GM21576 (cell line): ENCODE results near the gene B3GALT6.

Source experiments
- ATAC-seq: cut with Tn5 transposase; IDR thresholded peaks from one replicate; pipeline ENCODE4 v1.9.1; 2021; ENCODE audit warnings: mild to moderate bottlenecking, moderate library complexity; ENCODE audit not compliant: unreplicated experiment

Gene B3GALT6

DNA sequence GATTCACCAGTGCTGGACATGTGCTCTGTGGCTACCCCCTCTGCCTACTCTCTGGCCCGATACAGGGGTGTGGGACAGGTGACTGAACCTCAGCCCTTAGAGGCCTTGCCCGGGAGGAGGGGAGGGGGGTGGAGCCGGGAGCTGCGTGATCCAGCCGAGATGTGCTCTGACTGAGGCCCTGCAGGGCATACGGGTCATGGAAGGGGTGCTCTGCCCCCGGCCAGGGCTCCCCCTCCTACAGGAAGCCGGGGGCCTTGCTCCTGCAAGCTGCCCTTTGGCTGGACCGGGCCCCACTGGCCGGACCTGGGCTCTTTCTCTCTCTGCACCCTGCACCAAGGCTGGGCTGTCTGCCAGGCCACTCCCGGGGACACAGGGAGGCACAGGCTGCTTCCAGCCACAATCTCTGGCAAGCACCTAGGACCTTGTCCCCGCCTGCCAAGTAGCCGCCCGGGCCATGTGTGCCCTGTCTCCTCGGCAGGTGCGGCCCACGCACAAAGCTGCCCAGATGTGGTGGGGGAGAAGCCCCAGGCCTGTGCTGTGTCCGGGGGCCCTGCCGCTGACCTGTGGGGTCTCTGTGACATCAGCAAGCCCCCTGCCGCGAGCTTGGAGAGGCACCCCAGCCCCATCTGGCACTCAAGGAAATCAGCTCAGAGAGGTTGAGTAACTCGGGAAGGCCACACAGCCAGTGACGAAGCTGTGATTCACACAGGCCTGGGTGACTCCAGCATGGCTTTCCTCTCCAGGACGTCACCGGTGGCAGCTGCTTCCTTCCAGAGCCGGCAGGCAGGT, 49.7 kb downstream of the B3GALT6 start:
- ATAC-seq, result no peak

DNA sequence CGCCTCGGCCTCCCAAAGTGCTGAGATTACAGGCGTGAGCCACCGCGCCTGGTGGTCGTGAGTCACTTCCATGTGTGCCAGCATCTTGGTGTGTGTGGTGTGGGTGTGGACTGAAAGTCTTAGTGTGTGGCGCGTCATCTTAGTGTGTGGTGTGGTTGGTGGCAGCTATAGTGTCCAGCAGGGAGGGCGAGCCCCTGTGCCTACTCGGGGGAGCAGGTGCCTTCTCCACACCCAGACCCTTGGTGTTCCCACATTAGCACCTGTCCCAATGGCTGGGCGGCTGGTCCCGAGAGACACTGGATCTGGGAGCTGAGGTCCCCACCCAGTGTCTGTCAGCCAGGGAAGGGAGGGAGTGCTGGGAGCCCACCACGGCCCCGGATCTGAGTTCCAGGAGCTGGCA, 51.0 kb downstream of the B3GALT6 start:
- no peak for ATAC-seq

DNA sequence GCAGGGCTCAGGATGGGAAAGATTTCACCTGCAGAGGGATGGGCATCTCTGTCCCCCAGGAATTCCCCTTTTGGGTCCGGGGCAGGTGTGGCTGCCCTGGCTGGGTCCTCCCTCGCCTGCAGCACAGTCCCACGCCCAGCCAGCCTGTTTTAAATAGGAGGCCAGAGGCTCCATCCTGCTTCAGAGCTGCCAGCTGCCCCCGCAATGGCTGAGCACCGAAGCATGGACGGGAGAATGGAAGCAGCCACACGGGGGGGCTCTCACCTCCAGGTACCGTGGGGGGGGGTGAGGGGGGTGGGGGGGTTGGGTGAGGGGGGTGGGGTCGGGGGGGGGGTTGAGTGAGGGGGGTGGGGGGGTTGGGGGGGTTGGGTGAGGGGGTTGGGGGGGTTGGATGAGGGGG, 51.8 kb downstream of the B3GALT6 start:
- ATAC-seq, result no peak
